ENCODE data around the gene RPL12. TPM values are rescaled to one million over a fixed set of nuclear protein-coding genes. Genes with fewer than 3 reads are reported as not detected.

The RPL12 gene
- total and polyA plus RNA-seq, 2 donors = 2,447 to 3,757 TPM

DNA sequence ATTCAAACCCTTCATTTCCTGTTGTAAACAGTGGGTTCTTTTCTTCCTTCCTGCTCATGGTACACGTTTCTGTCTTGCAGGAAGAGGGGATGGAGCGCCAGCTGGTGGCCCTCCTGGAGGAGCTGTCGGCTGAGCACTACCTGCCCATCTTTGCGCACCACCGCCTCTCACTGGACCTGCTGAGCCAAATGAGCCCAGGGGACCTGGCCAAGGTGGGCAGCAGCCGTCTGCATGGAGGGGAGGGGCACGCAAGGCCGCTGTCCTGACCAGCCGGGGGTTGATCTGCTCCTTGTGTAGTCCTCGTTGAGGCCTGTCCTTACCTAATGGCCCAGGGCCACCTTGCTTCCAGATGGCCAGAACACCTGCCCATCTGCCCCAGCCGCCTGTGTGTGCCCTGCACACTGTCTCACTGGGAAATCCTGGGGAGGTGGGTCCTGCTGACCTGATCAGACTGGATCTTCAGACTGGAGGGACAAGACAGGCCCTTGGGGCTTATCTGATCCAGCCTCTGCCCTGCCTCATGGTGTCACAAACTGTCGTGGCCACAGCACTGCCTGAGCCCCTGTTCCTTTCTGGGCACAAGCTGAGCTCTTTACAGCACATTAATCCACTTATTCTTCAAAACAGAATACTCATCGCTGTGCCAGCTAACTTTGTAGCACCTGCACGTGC lies 44.8 kb upstream of the RPL12 start:
- peaks cover 0 to 5% of the 10 kb centered on the region in 2 donors for H3K4me1 ChIP-seq (ENCODE audit: control insufficient read depth in 2 of 2, insufficient read depth in 2 of 2, low read length in 2 of 2)
- peaks cover 6% of the 10 kb centered on the region in 2 donors for H3K36me3 ChIP-seq (ENCODE audit: control insufficient read depth in 2 of 2, insufficient read depth in 2 of 2, low read length in 1 of 2)
- no peak overlapping the region for H3K27ac ChIP-seq (ENCODE audit: low read depth in 1 of 2, low read length in 1 of 2)
- no peaks in the 10 kb centered on the region for H3K9me3 ChIP-seq (ENCODE audit: control insufficient read depth in 2 of 2, insufficient read depth in 1 of 2, low read length in 1 of 2)
- H3K27me3 ChIP-seq (ENCODE audit: control insufficient read depth in 2 of 2, insufficient read depth in 1 of 2, low read length in 1 of 2) = no peaks in the 10 kb centered on the region
- WGBS = 89% methylated on average over 14 of the region's 14 CpGs
- DNase-seq (ENCODE audit: low read depth in 6 of 9, low spot score in 9 of 9) = no peak
- H3K4me3 ChIP-seq (ENCODE audit: low read length in 2 of 2) = no peak overlapping the region

GRCh38 chr9:127494304-127494702 lies 43.1 kb upstream of the RPL12 start:
- no peak overlapping the region for H3K27ac ChIP-seq (ENCODE audit: low read depth in 1 of 2, low read length in 1 of 2)
- H3K4me3 ChIP-seq (ENCODE audit: low read length in 2 of 2) = no peak overlapping the region
- H3K9me3 ChIP-seq (ENCODE audit: control insufficient read depth in 2 of 2, insufficient read depth in 1 of 2, low read length in 1 of 2) = no peaks in the 10 kb centered on the region
- H3K4me1 ChIP-seq (ENCODE audit: control insufficient read depth in 2 of 2, insufficient read depth in 2 of 2, low read length in 2 of 2) = peaks cover 0 to 5% of the 10 kb centered on the region in 2 donors
- H3K27me3 ChIP-seq (ENCODE audit: control insufficient read depth in 2 of 2, insufficient read depth in 1 of 2, low read length in 1 of 2) = no peaks in the 10 kb centered on the region
- H3K36me3 ChIP-seq (ENCODE audit: control insufficient read depth in 2 of 2, insufficient read depth in 2 of 2, low read length in 1 of 2) = peaks cover 6 to 12% of the 10 kb centered on the region in 2 donors
- 95% methylated on average over 9 of the region's 9 CpGs for WGBS
- DNase-seq (ENCODE audit: low read depth in 6 of 9, low spot score in 9 of 9) = no peak

DNA sequence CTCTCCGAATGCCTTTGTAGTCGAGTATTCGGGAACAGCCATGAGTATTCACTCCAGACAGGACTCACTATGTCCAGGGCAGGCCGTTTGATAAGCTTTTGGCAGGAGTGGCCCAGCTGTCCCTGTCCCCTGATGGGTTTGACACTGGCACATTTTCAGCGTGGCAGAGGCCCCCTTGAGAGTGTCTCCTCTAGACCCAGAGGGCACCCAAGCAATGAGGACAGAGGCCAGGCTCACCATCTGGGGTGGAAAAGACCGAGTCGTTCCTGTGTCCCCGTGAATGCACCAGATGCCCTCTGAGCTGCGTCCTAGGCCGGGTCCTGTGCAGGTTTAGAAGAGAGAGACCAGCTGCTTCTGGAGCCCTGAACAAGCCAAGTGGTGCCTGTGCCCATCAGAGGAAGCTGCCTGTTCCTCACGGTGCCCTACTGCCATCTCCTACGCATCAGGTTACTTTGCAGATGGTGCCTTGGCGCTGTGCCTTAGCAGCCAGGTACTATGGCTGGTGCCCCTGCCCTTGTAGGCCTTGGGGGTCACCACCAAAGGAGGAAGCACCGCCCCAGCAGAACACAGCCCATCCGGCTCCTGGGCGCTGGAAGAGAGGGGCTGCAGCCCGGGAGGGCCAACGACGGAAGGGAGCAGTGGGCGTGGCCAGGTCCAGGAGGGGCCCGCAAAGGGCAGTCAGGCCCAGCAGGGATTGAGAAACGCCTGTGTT lies 42.5 kb upstream of the RPL12 start:
- Histone ChIP-seq H3K4me1 (ENCODE audit: control insufficient read depth in 2 of 2, insufficient read depth in 2 of 2, low read length in 2 of 2) (peaks cover 0 to 5% of the 10 kb centered on the region in 2 donors), H3K27ac (ENCODE audit: low read depth in 1 of 2, low read length in 1 of 2) (no peak overlapping the region), H3K36me3 (ENCODE audit: control insufficient read depth in 2 of 2, insufficient read depth in 2 of 2, low read length in 1 of 2) (peaks cover 6 to 13% of the 10 kb centered on the region in 2 donors), H3K27me3 (ENCODE audit: control insufficient read depth in 2 of 2, insufficient read depth in 1 of 2, low read length in 1 of 2) (no peaks in the 10 kb centered on the region), H3K9me3 (ENCODE audit: control insufficient read depth in 2 of 2, insufficient read depth in 1 of 2, low read length in 1 of 2) (no peaks in the 10 kb centered on the region), H3K4me3 (ENCODE audit: low read length in 2 of 2) (no peak overlapping the region)
- 97% methylated on average over 22 of the region's 22 CpGs for WGBS
- DNase-seq (ENCODE audit: low read depth in 6 of 9, low spot score in 9 of 9) = no peak

GRCh38 chr9:127492616-127493015 lies 41.4 kb upstream of the RPL12 start:
- no peak for DNase-seq (ENCODE audit: low read depth in 6 of 9, low spot score in 9 of 9)
- Histone ChIP-seq H3K27ac (ENCODE audit: low read depth in 1 of 2, low read length in 1 of 2) (no peak overlapping the region), H3K4me1 (ENCODE audit: control insufficient read depth in 2 of 2, insufficient read depth in 2 of 2, low read length in 2 of 2) (peaks cover 0 to 5% of the 10 kb centered on the region in 2 donors), H3K27me3 (ENCODE audit: control insufficient read depth in 2 of 2, insufficient read depth in 1 of 2, low read length in 1 of 2) (no peaks in the 10 kb centered on the region), H3K9me3 (ENCODE audit: control insufficient read depth in 2 of 2, insufficient read depth in 1 of 2, low read length in 1 of 2) (no peaks in the 10 kb centered on the region), H3K36me3 (ENCODE audit: control insufficient read depth in 2 of 2, insufficient read depth in 2 of 2, low read length in 1 of 2) (peaks cover 6 to 13% of the 10 kb centered on the region in 2 donors), H3K4me3 (ENCODE audit: low read length in 2 of 2) (no peak overlapping the region)
- 97% methylated on average over 14 of the region's 14 CpGs for WGBS

GRCh38 chr9:127491516-127491915 lies 40.3 kb upstream of the RPL12 start:
- Histone ChIP-seq H3K9me3 (ENCODE audit: control insufficient read depth in 2 of 2, insufficient read depth in 1 of 2, low read length in 1 of 2) (no peaks in the 10 kb centered on the region), H3K4me1 (ENCODE audit: control insufficient read depth in 2 of 2, insufficient read depth in 2 of 2, low read length in 2 of 2) (peaks cover 0 to 5% of the 10 kb centered on the region in 2 donors), H3K36me3 (ENCODE audit: control insufficient read depth in 2 of 2, insufficient read depth in 2 of 2, low read length in 1 of 2) (peaks cover 2 to 11% of the 10 kb centered on the region in 2 donors), H3K27ac (ENCODE audit: low read depth in 1 of 2, low read length in 1 of 2) (no peak overlapping the region), H3K27me3 (ENCODE audit: control insufficient read depth in 2 of 2, insufficient read depth in 1 of 2, low read length in 1 of 2) (no peaks in the 10 kb centered on the region), H3K4me3 (ENCODE audit: low read length in 2 of 2) (no peak overlapping the region)
- DNase-seq (ENCODE audit: low read depth in 6 of 9, low spot score in 9 of 9) = no peak
- 98% methylated on average over 10 of the region's 10 CpGs for WGBS

- Histone ChIP-seq H3K27ac (ENCODE audit: low read depth in 1 of 2, low read length in 1 of 2) (no peak overlapping the region), H3K4me3 (ENCODE audit: low read length in 2 of 2) (no peak overlapping the region), H3K9me3 (ENCODE audit: control insufficient read depth in 2 of 2, insufficient read depth in 1 of 2, low read length in 1 of 2) (no peaks in the 10 kb centered on the region), H3K36me3 (ENCODE audit: control insufficient read depth in 2 of 2, insufficient read depth in 2 of 2, low read length in 1 of 2) (peaks cover 3 to 11% of the 10 kb centered on the region in 2 donors), H3K4me1 (ENCODE audit: control insufficient read depth in 2 of 2, insufficient read depth in 2 of 2, low read length in 2 of 2) (peaks cover 0 to 5% of the 10 kb centered on the region in 2 donors), H3K27me3 (ENCODE audit: control insufficient read depth in 2 of 2, insufficient read depth in 1 of 2, low read length in 1 of 2) (no peaks in the 10 kb centered on the region)
- 96% methylated on average over 9 of the region's 9 CpGs for WGBS
- no peak for DNase-seq (ENCODE audit: low read depth in 6 of 9, low spot score in 9 of 9)
These were observed 39.5 kb upstream of the RPL12 start for GRCh38 chr9:127490535-127491230.

DNA sequence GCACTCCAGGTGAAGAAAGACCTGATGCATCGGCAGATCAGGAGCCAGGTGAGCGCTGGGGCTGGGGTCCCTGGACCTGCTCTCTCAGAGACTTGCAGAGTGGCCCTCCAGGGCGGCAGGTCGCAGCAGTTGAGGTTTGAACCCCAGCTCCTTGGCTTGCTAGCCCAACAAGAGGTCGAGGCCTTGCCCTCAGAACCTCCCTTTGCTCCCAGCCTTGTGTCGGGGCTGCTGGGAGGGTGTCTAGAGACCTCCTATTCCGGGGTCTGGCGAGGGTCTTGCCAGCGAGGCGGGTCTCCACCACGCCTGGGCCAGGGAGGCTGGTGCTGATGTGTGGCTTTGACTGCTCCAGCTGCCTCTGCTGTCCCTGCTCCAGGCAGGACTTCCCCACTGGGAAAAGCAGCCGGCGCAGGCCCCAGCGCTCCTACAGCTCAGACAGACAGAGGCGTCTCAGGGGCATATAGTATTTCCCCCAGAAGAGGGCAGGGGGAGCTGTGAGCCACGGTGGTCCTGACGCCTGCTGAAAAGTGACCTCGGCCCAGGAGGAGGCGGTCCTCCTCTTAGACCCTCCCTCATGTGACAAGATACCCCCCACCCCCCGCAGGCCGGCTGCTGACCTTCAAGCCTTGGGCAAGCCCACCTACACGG lies 38.4 kb upstream of the RPL12 start:
- no peak overlapping the region for H3K4me3 ChIP-seq (ENCODE audit: low read length in 2 of 2)
- no peaks in the 10 kb centered on the region for H3K27me3 ChIP-seq (ENCODE audit: control insufficient read depth in 2 of 2, insufficient read depth in 1 of 2, low read length in 1 of 2)
- no peaks in the 10 kb centered on the region for H3K9me3 ChIP-seq (ENCODE audit: control insufficient read depth in 2 of 2, insufficient read depth in 1 of 2, low read length in 1 of 2)
- 93% methylated on average over 22 of the region's 22 CpGs for WGBS
- H3K4me1 ChIP-seq (ENCODE audit: control insufficient read depth in 2 of 2, insufficient read depth in 2 of 2, low read length in 2 of 2) = no peaks in the 10 kb centered on the region
- H3K27ac ChIP-seq (ENCODE audit: low read depth in 1 of 2, low read length in 1 of 2) = no peak overlapping the region
- DNase-seq (ENCODE audit: low read depth in 6 of 9, low spot score in 9 of 9) = no peak
- H3K36me3 ChIP-seq (ENCODE audit: control insufficient read depth in 2 of 2, insufficient read depth in 2 of 2, low read length in 1 of 2) = peaks cover 4 to 11% of the 10 kb centered on the region in 2 donors

- no peaks in the 10 kb centered on the region for H3K9me3 ChIP-seq (ENCODE audit: control insufficient read depth in 2 of 2, insufficient read depth in 1 of 2, low read length in 1 of 2)
- no peaks in the 10 kb centered on the region for H3K27me3 ChIP-seq (ENCODE audit: control insufficient read depth in 2 of 2, insufficient read depth in 1 of 2, low read length in 1 of 2)
- peaks cover 4 to 11% of the 10 kb centered on the region in 2 donors for H3K36me3 ChIP-seq (ENCODE audit: control insufficient read depth in 2 of 2, insufficient read depth in 2 of 2, low read length in 1 of 2)
- no peak overlapping the region for H3K4me3 ChIP-seq (ENCODE audit: low read length in 2 of 2)
- DNase-seq (ENCODE audit: low read depth in 6 of 9, low spot score in 9 of 9) = no peak
- no peaks in the 10 kb centered on the region for H3K4me1 ChIP-seq (ENCODE audit: control insufficient read depth in 2 of 2, insufficient read depth in 2 of 2, low read length in 2 of 2)
- no peak overlapping the region for H3K27ac ChIP-seq (ENCODE audit: low read depth in 1 of 2, low read length in 1 of 2)
- WGBS = 86% methylated on average over 8 of the region's 8 CpGs
These were observed 37.7 kb upstream of the RPL12 start for GRCh38 chr9:127488946-127489345.

All from thymus (tissue), 11 donors.